Activated CD4-positive, CD25-positive, alpha-beta regulatory T cell treated with anti-CD3 and anti-CD28 coated beads, Interleukin-2, amount 50 U/mL, for 24 hours (primary cell): ENCODE measurements around the gene RNF8.

ENCODE experiments used
- ATAC-seq, 2 donors: fragments of 150-1000 bp; cut with Tn5 transposase; one replicate each; pipeline ENCODE4 v1.10.0; 2021; ENCODE audit warnings: mild to moderate bottlenecking in 1 of 2, moderate library complexity in 1 of 2

Gene RNF8

GRCh38 chr6:37362101-37362828, 8.5 kb downstream of the RNF8 start:
- ATAC-seq, result no peak

GRCh38 chr6:37365791-37366190, 12.0 kb downstream of the RNF8 start:
- ATAC-seq, result no peak

GRCh38 chr6:37366910-37367309, 13.1 kb downstream of the RNF8 start:
- no peak for ATAC-seq

GRCh38 chr6:37368961-37369320, 15.2 kb downstream of the RNF8 start:
- ATAC-seq, result no peak

GRCh38 chr6:37369321-37370201, 15.8 kb downstream of the RNF8 start:
- no peak for ATAC-seq

- ATAC-seq, result no peak
Measured at GRCh38 chr6:37371154-37372083, 17.6 kb downstream of the RNF8 start.

- ATAC-seq, result no peak
Measured at GRCh38 chr6:37372116-37372515, 18.3 kb downstream of the RNF8 start.

- ATAC-seq, result no peak
Measured at GRCh38 chr6:37373822-37374471, 20.2 kb downstream of the RNF8 start.

GRCh38 chr6:37375376-37375775, 21.6 kb downstream of the RNF8 start:
- ATAC-seq, result no peak

GRCh38 chr6:37376078-37376743, 22.4 kb downstream of the RNF8 start:
- no peak for ATAC-seq

GRCh38 chr6:37381579-37381978, 27.8 kb downstream of the RNF8 start:
- peak in 1 of 2 donors; percentile 45 for ATAC-seq

- ATAC-seq, result no peak
Measured at GRCh38 chr6:37382994-37383765, 29.4 kb downstream of the RNF8 start.

- ATAC-seq, result no peak
Measured at GRCh38 chr6:37388578-37388977, 34.8 kb downstream of the RNF8 start.

- no peak for ATAC-seq
Measured at GRCh38 chr6:37389857-37390256, 36.1 kb downstream of the RNF8 start.

GRCh38 chr6:37391120-37391519, 37.3 kb downstream of the RNF8 start:
- ATAC-seq, result no peak

GRCh38 chr6:37392821-37393220, 39.0 kb downstream of the RNF8 start:
- ATAC-seq, result no peak

- ATAC-seq, result no peak
Measured at GRCh38 chr6:37393381-37393929, 39.7 kb downstream of the RNF8 start.

- no peak for ATAC-seq
Measured at GRCh38 chr6:37396571-37397180, 42.9 kb downstream of the RNF8 start.

- no peak for ATAC-seq
Measured at GRCh38 chr6:37399131-37399530, 45.3 kb downstream of the RNF8 start.

GRCh38 chr6:37399795-37400490, 46.2 kb downstream of the RNF8 start:
- no peak for ATAC-seq
